ENCODE measurements around the gene PRRX2. TPM values are rescaled to one million over a fixed set of nuclear protein-coding genes. Genes with fewer than 3 reads are reported as not detected.
"Not testable (repeated sequence)": the region's sequence is repeated elsewhere in the genome, so short reads cannot be mapped to it uniquely, and the experiment has no call there.

Gene PRRX2
- total RNA-seq, 1 experiment from 2014 or later, result not detected

- not testable (repeated sequence) for H3K4me2 ChIP-seq (ENCODE audit: low read depth, low read length, poor library complexity, severe bottlenecking); H3K79me2 ChIP-seq (ENCODE audit: low read length); H3K9me3 ChIP-seq (ENCODE audit: low read length); H3K9me2 ChIP-seq (replicated peaks; ENCODE audit: insufficient read depth, low read length); H3K36me3 ChIP-seq (ENCODE audit: insufficient read depth, low read length); H3K4me3 ChIP-seq (ENCODE audit: low read length); H4K20me1 ChIP-seq (ENCODE audit: insufficient read depth, low read depth, low read length); H3K27ac ChIP-seq (ENCODE audit: low read length); H2AFZ ChIP-seq (ENCODE audit: low read length); H3K9ac ChIP-seq (ENCODE audit: low read length); H3K4me1 ChIP-seq (ENCODE audit: low read length); H3K27me3 ChIP-seq (ENCODE audit: low read length); DNase-seq
Observed at GRCh38 chr9:129749052-129749451, 83.6 kb downstream of the PRRX2 start.

GRCh38 chr9:129749575-129749974 lies 84.1 kb downstream of the PRRX2 start:
- no peaks in the 10 kb centered on the region for H3K9me2 ChIP-seq (replicated peaks; ENCODE audit: insufficient read depth, low read length)
- DNase-seq, result no peak
- no peak overlapping the region for H3K4me2 ChIP-seq (ENCODE audit: low read depth, low read length, poor library complexity, severe bottlenecking)
- H3K4me3 ChIP-seq (ENCODE audit: low read length), result no peak overlapping the region
- H3K9ac ChIP-seq (ENCODE audit: low read length), result no peak overlapping the region
- no peaks in the 10 kb centered on the region for H3K4me1 ChIP-seq (ENCODE audit: low read length)
- no peaks in the 10 kb centered on the region for H3K36me3 ChIP-seq (ENCODE audit: insufficient read depth, low read length)
- no peaks in the 10 kb centered on the region for H3K79me2 ChIP-seq (ENCODE audit: low read length)
- no peaks in the 10 kb centered on the region for H3K9me3 ChIP-seq (ENCODE audit: low read length)
- no peaks in the 10 kb centered on the region for H4K20me1 ChIP-seq (ENCODE audit: insufficient read depth, low read depth, low read length)
- H3K27me3 ChIP-seq (ENCODE audit: low read length), result no peaks in the 10 kb centered on the region
- H2AFZ ChIP-seq (ENCODE audit: low read length), result no peak overlapping the region
- no peak overlapping the region for H3K27ac ChIP-seq (ENCODE audit: low read length)

GRCh38 chr9:129750013-129750638 lies 84.7 kb downstream of the PRRX2 start:
- H3K4me2 ChIP-seq (ENCODE audit: low read depth, low read length, poor library complexity, severe bottlenecking), result no peak overlapping the region
- no peak for DNase-seq

GRCh38 chr9:129751841-129752801 lies 86.7 kb downstream of the PRRX2 start:
- DNase-seq, result no peak
- H3K9ac ChIP-seq (ENCODE audit: low read length), result no peak overlapping the region
- no peak overlapping the region for H3K4me3 ChIP-seq (ENCODE audit: low read length)
- H3K27me3 ChIP-seq (ENCODE audit: low read length), result no peaks in the 10 kb centered on the region
- H3K27ac ChIP-seq (ENCODE audit: low read length), result no peak overlapping the region
- H4K20me1 ChIP-seq (ENCODE audit: insufficient read depth, low read depth, low read length), result no peaks in the 10 kb centered on the region
- no peaks in the 10 kb centered on the region for H3K9me3 ChIP-seq (ENCODE audit: low read length)
- no peaks in the 10 kb centered on the region for H3K4me1 ChIP-seq (ENCODE audit: low read length)
- no peaks in the 10 kb centered on the region for H3K9me2 ChIP-seq (replicated peaks; ENCODE audit: insufficient read depth, low read length)
- H3K36me3 ChIP-seq (ENCODE audit: insufficient read depth, low read length), result no peaks in the 10 kb centered on the region
- no peaks in the 10 kb centered on the region for H3K79me2 ChIP-seq (ENCODE audit: low read length)
- H3K4me2 ChIP-seq (ENCODE audit: low read depth, low read length, poor library complexity, severe bottlenecking), result no peak overlapping the region
- no peak overlapping the region for H2AFZ ChIP-seq (ENCODE audit: low read length)

More at GRCh38 chr9:129750013-129750638, 84.7 kb downstream of the PRRX2 start:
- Histone ChIP-seq H3K36me3 (ENCODE audit: insufficient read depth, low read length) (no peaks in the 10 kb centered on the region), H3K9ac (ENCODE audit: low read length) (no peak overlapping the region), H3K27me3 (ENCODE audit: low read length) (no peaks in the 10 kb centered on the region), H4K20me1 (ENCODE audit: insufficient read depth, low read depth, low read length) (no peaks in the 10 kb centered on the region), H3K27ac (ENCODE audit: low read length) (no peak overlapping the region), H2AFZ (ENCODE audit: low read length) (no peak overlapping the region), H3K4me1 (ENCODE audit: low read length) (no peaks in the 10 kb centered on the region), H3K9me2 (replicated peaks; ENCODE audit: insufficient read depth, low read length) (no peaks in the 10 kb centered on the region), H3K9me3 (ENCODE audit: low read length) (no peaks in the 10 kb centered on the region), H3K79me2 (ENCODE audit: low read length) (no peaks in the 10 kb centered on the region), H3K4me3 (ENCODE audit: low read length) (no peak overlapping the region)

- Histone ChIP-seq H3K4me2 (ENCODE audit: low read depth, low read length, poor library complexity, severe bottlenecking) (no peak within 1 kb of the TSS), H3K27ac (ENCODE audit: low read length) (no peak within 1 kb of the TSS), H3K27me3 (ENCODE audit: low read length) (no peaks in the 10 kb centered on the region), H3K4me3 (ENCODE audit: low read length) (no peak within 1 kb of the TSS), H4K20me1 (ENCODE audit: insufficient read depth, low read depth, low read length) (no peaks in the 10 kb centered on the region), H3K79me2 (ENCODE audit: low read length) (no peaks in the 10 kb centered on the region), H3K9ac (ENCODE audit: low read length) (no peak within 1 kb of the TSS), H3K9me3 (ENCODE audit: low read length) (no peaks in the 10 kb centered on the region), H2AFZ (ENCODE audit: low read length) (no peak within 1 kb of the TSS), H3K9me2 (replicated peaks; ENCODE audit: insufficient read depth, low read length) (no peaks in the 10 kb centered on the region), H3K36me3 (ENCODE audit: insufficient read depth, low read length) (no peaks in the 10 kb centered on the region), H3K4me1 (ENCODE audit: low read length) (no peaks in the 10 kb centered on the region)
- DNase-seq, result no peak
Observed at GRCh38 chr9:129752900-129753729, 87.7 kb downstream of the PRRX2 start, which contains the start of gene PTGES. Gene PTGES (minus strand): TSS chr9:129753042. CDS start chr9:129753012, 30 bp downstream.

- no peaks in the 10 kb centered on the region for H3K9me3 ChIP-seq (ENCODE audit: low read length)
- DNase-seq, result no peak
- H3K4me2 ChIP-seq (ENCODE audit: low read depth, low read length, poor library complexity, severe bottlenecking), result no peak overlapping the region
- H3K9ac ChIP-seq (ENCODE audit: low read length), result no peak overlapping the region
- H3K79me2 ChIP-seq (ENCODE audit: low read length), result no peaks in the 10 kb centered on the region
- H3K27me3 ChIP-seq (ENCODE audit: low read length), result no peaks in the 10 kb centered on the region
- H4K20me1 ChIP-seq (ENCODE audit: insufficient read depth, low read depth, low read length), result no peaks in the 10 kb centered on the region
- no peaks in the 10 kb centered on the region for H3K4me1 ChIP-seq (ENCODE audit: low read length)
- no peaks in the 10 kb centered on the region for H3K36me3 ChIP-seq (ENCODE audit: insufficient read depth, low read length)
- H3K27ac ChIP-seq (ENCODE audit: low read length), result no peak overlapping the region
- H3K4me3 ChIP-seq (ENCODE audit: low read length), result no peak overlapping the region
- H2AFZ ChIP-seq (ENCODE audit: low read length), result no peak overlapping the region
- H3K9me2 ChIP-seq (replicated peaks; ENCODE audit: insufficient read depth, low read length), result no peaks in the 10 kb centered on the region
Observed at GRCh38 chr9:129755151-129755550, 89.7 kb downstream of the PRRX2 start.

GRCh38 chr9:129756191-129756590 lies 90.7 kb downstream of the PRRX2 start:
- H3K79me2 ChIP-seq (ENCODE audit: low read length), result no peaks in the 10 kb centered on the region
- no peak overlapping the region for H2AFZ ChIP-seq (ENCODE audit: low read length)
- no peak overlapping the region for H3K9ac ChIP-seq (ENCODE audit: low read length)
- no peak for DNase-seq
- H3K4me1 ChIP-seq (ENCODE audit: low read length), result no peaks in the 10 kb centered on the region
- H3K4me2 ChIP-seq (ENCODE audit: low read depth, low read length, poor library complexity, severe bottlenecking), result no peak overlapping the region
- H4K20me1 ChIP-seq (ENCODE audit: insufficient read depth, low read depth, low read length), result no peaks in the 10 kb centered on the region
- no peak overlapping the region for H3K4me3 ChIP-seq (ENCODE audit: low read length)
- no peak overlapping the region for H3K27ac ChIP-seq (ENCODE audit: low read length)
- no peaks in the 10 kb centered on the region for H3K36me3 ChIP-seq (ENCODE audit: insufficient read depth, low read length)
- H3K27me3 ChIP-seq (ENCODE audit: low read length), result no peaks in the 10 kb centered on the region
- H3K9me3 ChIP-seq (ENCODE audit: low read length), result no peaks in the 10 kb centered on the region
- no peaks in the 10 kb centered on the region for H3K9me2 ChIP-seq (replicated peaks; ENCODE audit: insufficient read depth, low read length)

GRCh38 chr9:129757045-129757444 lies 91.6 kb downstream of the PRRX2 start:
- Histone ChIP-seq H3K27me3 (ENCODE audit: low read length) (no peaks in the 10 kb centered on the region), H3K9me2 (replicated peaks; ENCODE audit: insufficient read depth, low read length) (no peaks in the 10 kb centered on the region), H3K4me3 (ENCODE audit: low read length) (no peak overlapping the region), H2AFZ (ENCODE audit: low read length) (no peak overlapping the region), H3K4me2 (ENCODE audit: low read depth, low read length, poor library complexity, severe bottlenecking) (no peak overlapping the region), H3K4me1 (ENCODE audit: low read length) (no peaks in the 10 kb centered on the region), H3K9me3 (ENCODE audit: low read length) (no peaks in the 10 kb centered on the region), H3K27ac (ENCODE audit: low read length) (no peak overlapping the region), H3K36me3 (ENCODE audit: insufficient read depth, low read length) (no peaks in the 10 kb centered on the region), H4K20me1 (ENCODE audit: insufficient read depth, low read depth, low read length) (no peaks in the 10 kb centered on the region), H3K9ac (ENCODE audit: low read length) (no peak overlapping the region), H3K79me2 (ENCODE audit: low read length) (no peaks in the 10 kb centered on the region)
- DNase-seq, result no peak

All from Karpas-422 (cell line).